GM18519 (cell line): ENCODE data around the gene B4GALT2.
A peak's percentile ranks its signal among the peaks of the same experiment; 100 is the strongest.

Experiments
- ATAC-seq: cut with Tn5 transposase; IDR thresholded peaks from one replicate; pipeline ENCODE4 v1.9.1; 2021; ENCODE audit warnings: mild to moderate bottlenecking, moderate library complexity; ENCODE audit not compliant: unreplicated experiment, low FRiP score

The B4GALT2 gene

DNA sequence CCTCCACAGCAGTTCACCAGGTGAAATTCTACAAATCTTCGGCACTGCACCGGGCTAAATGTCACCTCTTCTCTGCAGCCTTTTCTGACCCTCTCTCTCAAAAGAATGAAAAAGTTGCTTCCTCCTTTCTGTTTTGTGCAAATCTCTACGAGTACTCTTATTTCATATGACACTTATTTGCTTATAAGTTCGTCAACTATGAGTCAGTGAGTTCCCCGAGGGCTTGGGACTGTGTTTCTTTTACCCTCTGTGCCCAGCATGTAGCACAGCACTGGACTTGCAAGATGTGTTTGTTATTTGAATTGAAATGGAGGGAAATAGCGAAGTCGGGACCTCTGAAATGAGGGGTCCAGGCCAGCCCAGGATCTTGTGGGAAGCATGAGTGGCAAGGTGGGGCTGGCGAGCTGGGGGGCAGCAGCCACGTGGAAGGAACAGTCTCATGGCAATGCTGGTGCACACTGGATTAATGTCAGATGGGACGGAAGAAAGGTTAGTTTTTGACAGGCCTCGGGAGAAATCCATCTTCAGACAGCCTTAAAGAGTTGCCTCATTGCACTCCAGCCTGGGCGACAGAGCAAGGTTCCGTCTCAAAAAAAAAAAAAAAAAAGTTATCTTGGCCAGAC lies 46.0 kb downstream of the B4GALT2 start:
- no peak for ATAC-seq

DNA sequence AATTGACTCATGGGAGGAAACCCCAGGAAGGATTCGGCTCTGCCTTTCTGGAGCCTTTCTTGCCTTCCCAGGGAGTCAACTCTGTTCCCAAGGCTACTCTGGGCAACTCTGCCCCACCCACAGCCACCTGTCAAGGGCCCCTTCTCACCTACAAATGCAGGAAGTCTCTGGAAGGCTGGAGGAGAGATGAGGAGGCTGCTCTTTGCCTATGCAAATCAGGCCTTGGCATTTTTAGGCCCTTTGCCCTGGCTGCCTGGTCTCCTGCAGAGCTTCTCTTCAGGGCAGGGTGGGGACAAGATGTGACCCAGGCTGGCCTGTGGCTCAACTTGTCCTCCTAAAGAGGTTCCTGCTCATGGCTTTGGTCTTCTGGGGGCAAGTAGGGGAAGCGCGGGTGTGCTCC lies 46.8 kb downstream of the B4GALT2 start:
- no peak for ATAC-seq

DNA sequence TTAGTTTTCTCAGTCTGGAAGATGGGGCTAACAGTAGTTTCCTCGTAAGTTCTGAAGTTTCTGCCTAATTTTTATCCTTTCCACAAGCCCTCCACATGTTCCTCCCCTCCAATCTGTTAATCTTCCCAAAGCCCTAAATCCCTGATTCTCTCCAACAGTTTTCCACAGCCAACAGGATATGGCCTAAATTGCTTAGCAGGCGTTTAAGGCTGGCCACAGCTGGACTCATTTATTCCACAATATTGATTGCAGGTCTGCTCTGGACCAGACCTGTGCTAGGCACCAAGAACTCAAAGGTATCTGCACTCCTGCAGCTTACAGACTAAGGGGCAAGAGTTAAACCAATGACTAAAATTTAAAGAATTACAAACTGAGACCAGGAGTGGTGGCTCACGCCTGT lies 48.3 kb downstream of the B4GALT2 start:
- no peak for ATAC-seq

DNA sequence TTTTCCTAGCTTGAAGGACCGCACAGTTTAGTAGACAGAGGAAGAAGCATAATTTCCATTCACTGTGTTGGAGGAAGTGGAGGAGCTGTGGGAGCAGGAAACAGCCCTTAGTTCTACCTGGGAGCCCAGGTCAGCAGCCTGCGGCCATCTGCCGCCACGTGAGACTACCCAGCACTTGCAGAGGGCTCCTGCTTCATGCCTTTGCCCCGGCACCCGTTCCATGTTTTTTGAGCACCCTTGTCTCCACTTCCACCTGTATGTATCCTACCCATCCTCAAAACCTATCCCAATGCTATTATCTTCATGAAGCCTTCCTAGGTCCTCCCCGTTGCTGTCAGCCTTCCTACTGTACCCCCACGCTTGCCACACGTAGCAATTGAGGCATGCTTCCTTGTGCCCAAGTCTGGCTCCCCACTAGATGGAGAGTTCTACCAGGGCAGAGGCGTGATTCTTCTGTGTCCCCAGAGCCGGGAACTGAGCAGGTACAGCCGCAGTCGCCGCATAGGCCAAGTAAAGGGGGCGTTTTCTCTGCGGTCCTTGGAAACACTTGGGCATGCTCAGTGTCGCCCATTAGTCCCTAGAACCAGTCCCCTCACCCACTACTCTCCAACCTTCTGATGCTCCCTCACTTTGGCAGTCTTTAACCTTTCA lies 50.4 kb downstream of the B4GALT2 start:
- no peak for ATAC-seq

DNA sequence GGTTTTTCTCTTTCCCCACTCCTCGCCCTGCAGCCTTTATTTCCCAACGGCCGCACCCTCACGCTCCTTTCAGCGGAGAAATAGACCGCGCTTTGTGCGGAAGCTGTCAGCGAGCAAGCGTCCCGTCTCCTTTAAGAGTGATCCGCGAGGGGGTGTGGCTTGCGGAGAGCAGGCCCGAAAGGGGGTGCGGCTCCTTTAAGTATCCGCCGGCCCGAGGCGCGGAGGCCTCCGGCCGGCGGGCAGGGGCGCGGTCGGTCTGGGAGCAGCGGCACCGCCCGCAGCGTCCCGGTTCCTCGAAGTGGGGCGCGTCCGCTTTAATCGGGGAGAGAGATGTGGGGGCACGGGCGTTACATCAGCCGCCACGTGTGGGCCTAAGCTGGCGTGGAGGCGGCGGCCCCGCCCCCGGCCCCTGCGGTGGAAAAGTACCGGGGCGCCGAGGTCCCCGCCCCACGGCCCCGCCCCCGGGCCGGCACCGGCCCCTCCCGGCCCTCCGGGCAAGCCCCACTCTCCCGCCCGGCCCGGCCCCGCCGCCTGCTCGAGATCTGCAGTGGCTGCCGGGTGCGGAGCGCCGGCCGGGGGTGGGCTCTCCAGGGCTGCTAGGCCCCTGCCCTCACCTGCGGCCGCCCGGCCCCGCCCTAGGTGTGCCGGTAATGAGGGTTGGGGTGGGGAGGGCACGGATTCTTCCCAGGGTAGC lies 51.0 kb downstream of the B4GALT2 start:
- peak; percentile 74 for ATAC-seq

DNA sequence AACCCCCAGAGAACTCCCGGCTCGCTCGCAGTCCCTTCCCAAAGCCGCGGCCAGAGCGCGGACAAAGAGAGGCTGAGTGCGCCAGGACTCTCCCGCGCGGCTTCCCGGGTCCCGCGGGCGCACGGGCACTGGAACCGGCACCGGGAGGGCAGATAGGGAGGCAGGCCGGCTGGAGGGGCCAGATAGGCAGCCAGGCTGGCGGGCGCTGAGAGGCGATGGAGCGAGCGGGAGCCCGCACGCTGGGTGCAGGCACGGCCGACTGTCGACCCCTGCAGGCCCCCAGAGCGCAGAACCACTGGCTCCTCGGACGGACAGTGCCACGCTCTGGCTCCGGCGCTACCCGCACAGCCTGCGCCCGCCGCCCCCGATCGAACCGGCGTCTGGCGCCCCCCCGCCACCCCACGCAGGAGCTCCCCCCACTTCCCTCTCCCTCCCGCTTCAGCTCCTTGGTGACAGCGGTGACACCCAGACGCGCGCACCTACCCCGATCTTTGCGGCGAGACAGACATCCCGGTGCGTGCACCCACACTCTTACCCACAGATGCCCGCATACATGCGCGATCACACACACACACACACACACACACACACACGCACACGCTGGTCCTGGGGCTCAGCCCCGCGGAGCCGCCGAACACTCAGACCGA lies 51.7 kb downstream of the B4GALT2 start:
- ATAC-seq, result no peak

DNA sequence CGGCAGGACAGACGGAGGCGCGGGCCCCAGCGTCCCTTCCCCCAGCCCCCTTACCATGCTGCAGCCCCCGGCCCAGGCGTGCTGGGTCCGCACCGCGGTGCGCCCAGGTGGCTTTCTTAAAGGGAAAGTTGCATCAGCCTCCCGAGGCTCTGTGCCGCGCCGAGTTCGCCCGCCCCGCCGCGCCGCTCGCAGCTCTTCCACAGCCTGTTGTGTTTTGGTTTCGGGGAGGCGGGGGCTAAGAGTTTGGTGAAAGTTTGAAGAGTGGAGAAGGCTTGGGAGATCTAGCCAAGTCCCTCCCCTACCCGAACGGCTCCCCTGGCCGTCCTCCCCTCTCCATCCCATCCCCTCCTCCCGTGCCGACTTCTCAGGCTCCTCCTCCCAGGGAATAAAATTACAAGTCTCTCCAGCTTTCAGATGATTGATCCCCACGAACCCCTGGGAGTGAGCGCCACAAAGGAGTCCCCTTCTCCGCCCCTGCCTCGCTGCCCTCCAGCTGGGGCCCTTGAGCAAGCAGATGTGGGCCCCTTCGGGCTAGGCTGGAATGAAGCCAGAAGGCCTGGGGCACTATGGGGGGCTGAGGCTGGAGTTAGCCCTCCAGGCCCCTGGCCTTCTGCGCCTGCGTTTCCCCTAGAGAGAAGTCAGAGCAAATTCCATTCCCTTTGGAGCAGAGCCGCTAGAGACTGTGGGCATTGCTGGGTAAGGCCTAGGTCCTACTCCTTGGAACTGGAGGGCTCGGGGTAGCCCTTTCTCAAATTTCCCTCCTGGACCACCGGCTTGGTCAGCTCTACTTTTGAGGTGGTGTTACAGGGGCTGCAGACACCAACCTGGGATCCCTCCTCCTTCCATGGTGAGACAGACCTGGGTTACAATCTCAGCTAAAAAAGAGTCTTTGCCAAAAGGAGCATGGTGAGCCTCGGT lies 52.5 kb downstream of the B4GALT2 start, which contains the start of gene SLC6A9:
TSS of gene SLC6A9 (minus strand) at position 211 of the 918 bp plus-strand sequence. CDS start 7,185 bp downstream, outside the sequence.
- no peak for ATAC-seq

DNA sequence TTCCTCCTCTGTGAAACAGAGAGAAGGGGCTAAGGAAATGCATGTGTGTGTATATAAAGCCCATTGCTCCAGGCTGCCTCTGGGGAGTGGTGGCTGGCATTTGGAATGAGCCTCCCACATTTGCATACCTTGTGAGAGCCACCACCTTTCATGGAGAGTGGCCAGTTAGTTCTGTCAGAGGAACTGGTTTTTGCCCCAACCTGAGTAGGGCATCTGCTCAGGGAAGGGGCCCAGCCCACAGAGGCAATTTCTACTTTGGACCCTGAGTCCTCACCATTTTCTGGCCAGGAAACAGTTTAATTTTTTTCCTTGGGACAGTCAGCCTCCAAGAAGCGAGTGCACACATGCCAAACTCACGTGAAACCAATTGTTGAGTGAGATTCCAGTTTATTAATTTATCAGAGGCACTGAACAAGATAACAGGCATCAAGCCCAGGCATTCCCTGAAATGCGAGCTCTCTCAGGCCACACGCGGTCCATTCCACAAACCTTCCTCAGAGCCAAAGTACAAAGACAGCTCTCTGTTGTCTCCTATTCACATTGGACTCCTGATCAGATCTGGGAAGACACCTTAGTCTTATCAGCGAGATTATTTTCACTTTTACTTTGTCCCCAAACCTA lies 53.3 kb downstream of the B4GALT2 start:
- ATAC-seq, result no peak

DNA sequence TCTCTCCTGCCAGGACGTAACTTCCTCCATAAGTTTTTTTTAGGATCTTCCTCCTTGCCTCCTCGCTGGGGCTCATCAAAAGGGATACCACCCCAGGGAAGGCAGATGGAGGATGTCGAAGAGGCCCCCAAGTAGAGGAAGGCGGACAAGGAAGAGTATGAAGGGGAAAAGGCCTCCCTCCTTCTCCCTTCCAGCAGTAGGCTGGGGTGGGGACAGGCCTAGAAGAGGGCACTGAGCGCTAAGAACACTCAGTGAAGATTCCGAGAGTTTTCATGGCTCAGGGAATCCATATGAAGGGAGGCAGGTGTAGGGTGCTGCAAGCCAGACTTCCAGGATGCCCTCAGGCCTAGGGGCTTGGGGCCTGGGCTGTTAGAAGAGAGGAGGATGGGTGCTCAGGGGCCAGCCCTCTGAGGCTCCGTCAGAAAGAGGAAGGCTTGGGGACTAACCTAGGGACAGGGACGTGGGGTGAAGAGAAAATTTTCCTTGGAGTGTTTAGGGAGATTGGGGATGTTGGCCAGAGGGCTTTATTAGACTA lies 54.1 kb downstream of the B4GALT2 start:
- ATAC-seq, result no peak

DNA sequence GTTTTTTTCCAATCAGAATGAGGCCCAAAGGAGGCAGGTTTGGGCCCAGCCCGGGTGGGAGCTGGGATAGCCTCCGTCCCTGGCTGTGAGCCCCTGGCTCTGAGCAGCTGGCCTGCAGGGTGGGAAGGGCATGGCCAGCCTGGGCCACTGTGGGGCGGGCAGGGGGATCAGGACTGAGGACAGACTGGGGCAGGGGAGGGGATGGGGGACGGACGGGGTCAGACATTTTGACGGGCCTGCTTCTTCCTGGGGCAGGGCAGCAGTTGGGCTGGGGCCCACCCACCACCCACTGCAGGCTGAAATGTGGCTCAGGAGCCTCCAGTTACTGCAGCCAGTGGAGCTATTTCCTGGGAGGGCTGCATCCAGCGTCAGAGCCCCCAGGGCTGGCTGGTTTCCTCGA lies 54.7 kb downstream of the B4GALT2 start:
- ATAC-seq, result no peak

DNA sequence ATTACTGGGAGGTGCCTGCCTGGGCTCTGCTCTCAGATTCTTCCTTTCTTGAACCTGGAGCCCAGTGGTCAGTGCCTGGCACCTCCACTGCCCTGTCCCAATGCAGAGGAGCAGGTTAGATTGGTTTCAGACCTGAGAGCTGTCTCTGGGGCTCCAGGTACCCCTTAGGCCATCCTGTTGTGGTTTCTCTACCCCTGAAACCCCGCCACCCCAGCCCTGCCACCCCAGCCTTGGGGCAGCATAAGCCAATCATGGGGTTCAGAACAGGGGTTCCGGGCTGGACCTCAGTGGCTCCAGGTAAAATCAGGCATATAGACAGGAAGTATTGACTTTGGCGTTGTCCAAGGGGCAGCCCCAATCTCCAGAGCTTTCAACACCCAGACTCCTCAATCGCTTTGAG lies 55.4 kb downstream of the B4GALT2 start:
- no peak for ATAC-seq

DNA sequence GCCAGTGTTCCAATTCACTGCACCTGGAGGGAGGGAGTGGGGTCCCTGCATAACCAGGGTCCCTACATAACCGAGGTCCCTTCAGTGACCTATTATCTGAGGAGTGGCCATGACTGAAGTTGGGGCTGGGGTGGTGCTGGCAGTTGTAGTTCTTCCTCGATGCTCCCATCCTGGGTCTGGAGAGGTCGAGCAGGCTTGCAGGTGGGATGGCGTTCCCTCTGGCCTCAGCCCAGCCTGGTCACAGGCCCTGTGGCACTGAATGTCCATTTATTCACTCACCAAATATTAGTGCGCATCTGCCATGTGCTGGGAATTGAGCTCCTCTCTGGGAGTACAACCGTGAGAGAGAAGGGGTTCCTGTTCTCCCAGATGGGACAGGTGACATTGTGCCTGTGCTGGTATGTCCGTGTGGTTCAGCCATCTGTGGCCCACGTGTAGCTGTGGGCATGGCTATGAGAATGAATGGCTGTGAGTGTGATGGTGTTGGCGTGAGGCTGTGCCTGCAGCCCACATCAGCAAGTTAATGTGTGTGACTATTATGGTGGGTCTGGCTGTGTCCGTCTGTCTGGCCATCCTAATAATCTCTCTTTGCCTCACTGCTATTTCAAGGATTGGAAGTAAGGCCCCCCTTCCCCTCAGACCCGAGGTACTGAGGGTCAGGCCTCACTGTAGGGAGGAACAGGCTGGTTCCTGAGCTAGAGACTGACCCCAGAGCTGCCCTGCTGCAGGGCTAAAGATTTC lies 56.1 kb downstream of the B4GALT2 start:
- ATAC-seq, result no peak

DNA sequence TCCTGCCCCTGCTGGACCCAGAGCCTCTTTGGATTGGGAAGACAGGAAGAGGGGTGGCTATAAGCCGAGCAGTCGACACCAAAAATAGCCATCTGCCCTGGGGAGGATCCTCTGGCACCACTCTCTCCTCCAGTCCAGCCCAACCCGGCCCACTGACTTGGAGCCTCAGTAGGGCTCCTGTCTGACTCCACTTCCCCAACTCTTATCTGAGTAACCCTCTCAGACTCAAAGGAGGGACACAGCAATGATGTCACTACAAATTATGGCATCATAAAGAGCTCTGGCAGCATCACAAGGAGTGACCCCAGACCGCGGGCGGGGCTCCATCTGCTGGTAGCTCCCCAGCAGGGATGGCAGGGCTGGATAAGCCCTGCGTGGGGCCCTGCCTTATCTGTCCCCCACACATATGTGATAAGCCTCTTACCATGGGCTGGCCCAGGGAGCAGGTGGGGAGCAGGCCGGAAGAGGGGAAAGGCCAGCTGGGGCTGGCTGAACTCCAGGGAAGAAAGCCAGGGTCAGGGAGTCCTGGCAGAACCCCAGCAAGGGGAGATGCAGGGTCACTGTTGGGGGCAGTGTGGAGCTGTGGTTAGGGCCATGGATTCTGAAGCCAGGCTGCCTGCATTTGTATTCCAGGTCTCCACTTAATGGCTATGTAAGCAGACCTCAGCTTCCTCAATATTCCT lies 56.9 kb downstream of the B4GALT2 start:
- ATAC-seq, result no peak

DNA sequence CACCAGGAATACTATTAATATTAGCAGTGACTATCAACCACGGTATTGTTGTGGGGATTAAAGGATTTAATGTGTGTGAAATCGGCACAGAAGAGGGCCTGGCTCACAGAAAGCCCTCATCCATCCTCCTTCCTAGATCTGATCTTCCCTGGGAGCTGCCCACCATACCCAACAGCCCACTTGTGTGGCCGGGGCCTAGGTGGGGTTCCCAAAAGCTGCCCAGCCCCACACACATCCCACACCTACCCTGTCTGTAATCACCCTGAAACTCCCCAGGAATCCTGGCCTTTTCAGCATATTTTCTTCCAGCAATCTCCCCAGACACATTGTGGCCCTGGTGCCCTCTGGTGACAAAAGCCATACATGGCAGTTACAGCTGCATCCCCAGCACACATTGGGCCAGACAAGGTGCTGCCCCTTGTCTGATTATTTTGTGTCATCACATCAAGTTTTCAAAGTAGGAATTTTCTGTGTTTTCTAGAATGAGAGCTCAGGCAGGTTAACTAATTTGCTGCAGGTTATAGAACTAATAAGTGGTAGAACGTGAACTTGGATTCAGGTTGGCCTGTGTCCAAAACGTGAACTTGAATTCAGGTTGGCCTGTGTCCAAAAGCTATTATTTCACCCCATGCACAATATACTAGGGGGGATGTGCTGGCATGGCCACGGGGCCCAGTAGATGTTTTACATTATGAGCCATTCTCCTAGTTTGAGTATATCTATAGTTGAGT lies 57.6 kb downstream of the B4GALT2 start:
- no peak for ATAC-seq

DNA sequence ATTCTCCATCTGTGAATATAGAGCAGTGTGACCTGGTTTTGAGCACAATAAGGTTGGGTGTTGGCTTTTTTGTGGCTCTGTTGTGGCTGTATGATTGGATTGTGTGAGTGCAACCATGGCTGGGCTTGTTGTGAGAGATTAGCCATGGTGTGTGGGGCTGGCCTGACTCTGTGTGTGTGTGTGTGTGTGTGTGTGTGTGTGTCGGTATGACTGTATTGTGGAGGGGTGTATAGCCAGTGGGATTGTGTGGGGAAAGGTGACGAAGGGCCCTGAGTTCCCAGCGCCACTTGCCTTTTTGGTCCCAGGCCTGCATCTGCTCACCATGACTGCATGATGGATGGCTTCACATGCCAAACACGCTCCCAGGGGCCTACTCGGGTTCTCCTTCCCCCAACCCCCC lies 58.1 kb downstream of the B4GALT2 start:
- ATAC-seq, result no peak

DNA sequence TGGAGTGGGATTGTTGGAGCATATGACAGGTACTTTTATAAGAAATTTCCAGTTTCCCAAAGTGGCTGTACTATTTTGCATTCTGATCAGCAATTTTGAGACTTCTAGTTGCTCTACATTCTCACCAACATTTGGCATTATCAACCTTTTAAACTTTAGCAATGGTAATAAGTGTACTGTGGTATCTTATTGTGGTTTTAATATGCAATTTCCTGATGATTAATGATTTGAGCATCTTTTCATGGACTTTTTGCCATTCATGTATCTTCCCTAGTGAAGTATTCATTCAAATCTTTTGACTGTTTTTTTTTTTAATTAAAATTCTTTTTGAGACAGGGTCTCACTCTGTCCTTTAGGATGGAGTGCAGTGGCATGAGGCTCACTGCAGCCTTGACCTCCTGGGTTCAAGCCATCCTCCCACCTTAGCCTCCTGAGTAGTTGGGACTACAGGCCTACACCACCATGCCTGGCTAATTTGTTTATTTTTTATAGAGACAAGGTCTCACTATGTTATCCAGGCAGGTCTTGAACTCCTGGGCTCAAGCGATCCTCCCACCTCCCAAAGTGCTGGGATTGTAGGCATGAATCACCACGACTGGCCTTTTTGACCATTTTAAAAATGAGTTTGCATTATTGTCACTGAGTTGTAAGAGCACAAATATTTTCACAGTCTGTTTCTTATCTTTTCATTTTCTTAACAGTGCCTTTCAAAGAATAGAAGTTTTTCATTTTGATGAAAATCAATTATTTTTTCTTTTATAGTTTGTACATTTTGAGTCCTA lies 60.1 kb downstream of the B4GALT2 start:
- ATAC-seq, result no peak

DNA sequence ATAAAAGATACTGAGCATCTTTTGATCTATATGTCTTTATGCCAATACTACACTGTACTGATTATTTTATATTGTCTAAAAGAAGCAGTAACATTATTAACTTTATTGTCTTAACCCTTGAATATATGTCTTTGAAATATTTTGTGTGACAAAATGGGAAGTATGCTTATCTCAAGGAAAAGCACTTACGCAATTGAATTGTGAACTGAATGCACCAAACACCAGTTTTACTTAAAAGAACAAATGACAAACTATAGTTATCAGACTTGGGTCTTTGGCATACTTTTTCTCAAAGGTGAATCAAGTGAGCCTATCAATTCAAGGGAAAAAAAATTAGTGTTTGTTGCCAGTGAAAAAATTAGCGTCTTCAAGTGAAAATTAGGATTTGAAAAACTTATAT lies 61.4 kb downstream of the B4GALT2 start:
- no peak for ATAC-seq
